Testis (tissue), 3 donors: ENCODE data around the gene METTL16. TPM values are rescaled to one million over a fixed set of nuclear protein-coding genes. Genes with fewer than 3 reads are reported as not detected.

Experiments
- DNase-seq: peaks from one replicate; pipeline ENCODE4 v3.0.0-alpha.2; 2019
- H3K27ac ChIP-seq, 2 donors: fragments of 200-600 bp; sonication (generic); one replicate each; pipeline ENCODE4 v1.5.1; 2019
- H3K27me3 ChIP-seq: fragments of 200-600 bp; sonication (generic); one replicate; pipeline ENCODE4 v1.5.1; 2019
- H3K36me3 ChIP-seq: fragments of 200-600 bp; sonication (generic); one replicate; pipeline ENCODE4 v1.5.1; 2017; ENCODE audit warnings: low read depth; ENCODE audit errors: missing control alignments
- H3K4me1 ChIP-seq: fragments of 200-600 bp; sonication (generic); one replicate; pipeline ENCODE4 v1.5.1; 2019
- H3K4me3 ChIP-seq, 2 donors: fragments of 200-600 bp; sonication (generic); one replicate each; pipeline ENCODE4 v1.5.1; 2017 to 2019
- H3K9me3 ChIP-seq: fragments of 200-600 bp; sonication (generic); one replicate; pipeline ENCODE4 v1.5.1; 2017
- POLR2A ChIP-seq: fragments of 450-650 bp; IDR thresholded peaks from one replicate; pipeline ENCODE4 v1.6.1; 2017; ENCODE audit warnings: antibody characterized with exemption, mild to moderate bottlenecking, moderate library complexity
- WGBS, 2 donors: methylation state at CpG; one replicate each; pipeline ENCODE4 v1.1.5; 2018; 5-methylcytosine and 5-hydroxymethylcytosine counted together
- intact Hi-C: fragments of 100-400 bp; cut with DNase I; formaldehyde crosslinking; loops from one replicate; pipeline ENCODE4 v1.15.1; 2023; ENCODE audit warnings: low total_unique reads
- polyA plus RNA-seq: library from polyadenylated mRNA; stranded (reverse); fragments of 350-450 nt; fragmentation: Illumina TruSeq; extraction: RNeasy Lipid Tissue Mini Kit (QIAGEN cat#74804); gene quantifications from one replicate; pipeline ENCODE4 v1.2.3, GENCODE V29; 2014; ENCODE audit warnings: low read depth, low replicate concordance; ENCODE audit not compliant: insufficient read depth
- total RNA-seq, 2 donors: library from RNA; depleted of rRNA; stranded (reverse); fragments of >200 nt; gene quantifications; one replicate each; pipeline ENCODE4 v1.2.3, GENCODE V29; 2016
- TF ChIP-seq, protein P1 (sequence below), 3 experiments: fragments of 450-650 bp in 2 of 3; fragments of 200-600 bp in 1 of 3; sonication (generic) in 1 of 3; IDR thresholded peaks; one replicate each; pipeline ENCODE4 v1.5.1; 2016 to 2019; ENCODE audit warnings: antibody characterized with exemption in 3 of 3, mild to moderate bottlenecking in 2 of 3, moderate library complexity in 1 of 3

METTL16 gene
- total and polyA plus RNA-seq, 3 donors from 2014 or later, result 23.1 to 53.6 (median 42.7) TPM

DNA sequence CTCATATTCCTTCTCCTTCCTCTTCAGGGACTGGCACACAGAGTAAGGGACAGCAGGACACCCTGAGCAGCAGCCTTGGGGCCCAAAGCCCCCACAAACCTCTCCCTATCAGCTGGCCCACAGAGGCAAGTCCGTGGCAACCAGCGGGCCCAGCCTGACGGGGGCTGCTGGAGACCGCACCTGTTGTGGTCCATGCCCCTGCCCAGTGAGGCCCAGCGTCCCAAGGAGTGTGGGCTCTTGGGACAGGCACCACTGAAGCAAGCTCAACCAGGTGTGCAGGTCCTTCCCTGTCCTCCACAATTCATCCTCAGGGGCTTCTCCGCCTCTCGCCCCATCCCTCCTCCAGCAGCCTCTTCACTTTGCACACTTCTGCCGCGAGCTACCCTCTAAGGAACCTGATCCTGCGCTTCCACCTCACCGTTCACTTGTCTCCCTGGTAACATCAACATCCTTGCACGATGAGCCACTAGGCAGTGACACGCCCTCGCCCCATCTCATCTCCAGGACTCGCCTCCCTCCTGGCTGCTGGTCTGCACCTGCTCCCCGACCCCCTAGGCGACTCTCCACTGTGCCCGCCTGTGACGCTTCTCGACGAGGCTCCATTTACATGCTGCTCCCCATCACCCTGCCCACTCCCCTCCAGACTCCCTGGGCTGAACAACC lies 123.5 kb downstream of the METTL16 start:
- 91 to 92% methylated on average over 21 of the region's 21 CpGs for WGBS, 2 donors
- Histone ChIP-seq H3K36me3 (no peaks in the 10 kb centered on the region), H3K4me3 (no peak overlapping the region), H3K27ac (no peak overlapping the region), H3K4me1 (peaks cover 44% of the 10 kb centered on the region), H3K27me3 (no peaks in the 10 kb centered on the region), H3K9me3 (no peaks in the 10 kb centered on the region)
- intact Hi-C loops, result no loop called here
- TF ChIP-seq POLR2A, result no peak
- TF ChIP-seq, protein P1, sequence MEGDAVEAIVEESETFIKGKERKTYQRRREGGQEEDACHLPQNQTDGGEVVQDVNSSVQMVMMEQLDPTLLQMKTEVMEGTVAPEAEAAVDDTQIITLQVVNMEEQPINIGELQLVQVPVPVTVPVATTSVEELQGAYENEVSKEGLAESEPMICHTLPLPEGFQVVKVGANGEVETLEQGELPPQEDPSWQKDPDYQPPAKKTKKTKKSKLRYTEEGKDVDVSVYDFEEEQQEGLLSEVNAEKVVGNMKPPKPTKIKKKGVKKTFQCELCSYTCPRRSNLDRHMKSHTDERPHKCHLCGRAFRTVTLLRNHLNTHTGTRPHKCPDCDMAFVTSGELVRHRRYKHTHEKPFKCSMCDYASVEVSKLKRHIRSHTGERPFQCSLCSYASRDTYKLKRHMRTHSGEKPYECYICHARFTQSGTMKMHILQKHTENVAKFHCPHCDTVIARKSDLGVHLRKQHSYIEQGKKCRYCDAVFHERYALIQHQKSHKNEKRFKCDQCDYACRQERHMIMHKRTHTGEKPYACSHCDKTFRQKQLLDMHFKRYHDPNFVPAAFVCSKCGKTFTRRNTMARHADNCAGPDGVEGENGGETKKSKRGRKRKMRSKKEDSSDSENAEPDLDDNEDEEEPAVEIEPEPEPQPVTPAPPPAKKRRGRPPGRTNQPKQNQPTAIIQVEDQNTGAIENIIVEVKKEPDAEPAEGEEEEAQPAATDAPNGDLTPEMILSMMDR (IDR thresholded peaks at IDR 0.05), result no peak
- no peak for DNase-seq

DNA sequence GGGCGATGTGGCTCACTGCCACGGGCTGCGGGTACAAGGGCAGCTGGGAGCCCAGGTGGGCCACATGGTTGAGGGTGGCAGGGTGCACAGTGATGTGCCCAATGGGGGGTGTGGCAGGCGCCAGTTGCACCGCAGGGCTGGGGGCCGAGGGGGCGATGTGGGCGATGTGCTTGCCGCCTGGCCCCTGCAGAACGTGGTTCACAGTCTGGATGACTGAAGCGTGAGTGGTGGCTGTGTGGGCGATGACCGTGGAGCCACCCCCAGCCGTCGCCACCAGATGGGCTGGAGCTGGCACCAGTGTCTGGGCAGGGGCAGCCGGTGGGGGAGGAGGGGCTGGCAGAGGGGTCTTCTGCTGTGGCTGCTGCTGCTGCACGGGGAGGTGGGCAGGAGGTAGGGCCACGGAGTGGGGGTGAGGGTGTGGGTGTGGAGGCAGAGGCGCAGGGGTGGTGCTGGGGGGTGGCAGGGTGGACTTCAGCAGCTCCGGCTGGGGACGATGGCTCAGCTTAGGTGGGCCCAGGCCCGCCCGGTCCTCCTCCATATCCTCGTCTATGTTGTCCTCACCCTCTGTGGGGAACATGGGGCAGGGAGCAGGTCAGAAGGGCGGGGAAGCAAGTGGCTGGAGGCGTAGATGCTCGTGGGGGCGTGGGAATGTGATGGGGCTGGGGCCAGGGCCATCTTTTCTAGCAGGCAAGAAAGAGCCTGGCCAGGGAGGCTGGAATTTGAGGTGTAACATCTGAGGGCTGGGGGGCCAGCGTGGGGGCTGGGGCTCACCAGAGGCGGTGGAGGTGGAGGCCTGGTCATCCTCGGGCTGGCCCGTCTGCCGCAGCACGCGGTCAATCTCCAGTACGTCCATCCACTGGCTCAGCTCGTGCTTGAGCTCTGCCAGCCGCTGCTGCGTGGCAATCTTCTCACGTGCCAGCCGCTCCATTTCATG lies 124.3 kb downstream of the METTL16 start:
- TF ChIP-seq POLR2A, result no peak
- TF ChIP-seq, protein P1 (IDR thresholded peaks at IDR 0.05), result no peak

DNA sequence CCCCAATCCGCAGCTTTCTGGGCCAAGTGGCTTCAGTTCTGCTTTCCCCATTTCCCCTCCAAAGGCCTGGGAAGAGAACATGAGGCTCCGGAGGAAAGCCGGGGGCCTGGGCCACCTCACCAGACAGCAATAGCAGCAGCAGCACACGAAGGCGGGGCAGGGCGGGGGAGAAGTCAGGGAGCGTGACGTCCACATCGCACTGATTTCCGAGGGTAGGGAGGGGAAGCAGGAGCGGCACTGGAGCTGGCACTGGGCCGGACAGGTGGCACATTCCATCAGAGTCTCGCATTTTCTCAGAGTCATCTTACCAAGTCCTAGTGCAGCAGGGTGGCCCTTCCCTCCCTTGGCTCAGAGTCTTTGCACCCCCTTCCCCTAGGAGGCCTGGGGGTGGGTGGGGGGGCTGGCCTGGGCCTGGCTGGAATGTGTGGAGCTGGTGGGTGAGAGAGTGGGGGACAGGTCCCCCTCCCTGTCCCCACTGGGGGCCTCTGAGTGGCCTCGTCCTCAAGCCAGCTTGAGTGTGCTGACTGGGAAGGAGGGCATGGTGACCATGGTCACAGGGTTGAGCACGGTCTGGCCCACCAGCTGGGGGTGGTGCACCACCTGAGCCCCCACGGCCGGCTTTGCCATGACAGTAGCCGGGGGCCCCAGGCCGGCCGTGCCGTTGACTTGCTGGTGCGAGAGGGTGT lies 125.1 kb downstream of the METTL16 start:
- Histone ChIP-seq H3K27me3 (no peaks in the 10 kb centered on the region), H3K27ac (no peak overlapping the region), H3K9me3 (no peaks in the 10 kb centered on the region), H3K4me1 (peaks cover 40% of the 10 kb centered on the region), H3K36me3 (no peaks in the 10 kb centered on the region), H3K4me3 (no peak overlapping the region)
- TF ChIP-seq POLR2A, result no peak
- TF ChIP-seq, protein P1 (IDR thresholded peaks at IDR 0.05), result no peak
- no peak for DNase-seq
- WGBS, 2 donors, result 80 to 83% methylated on average over 12 to 22 of the region's 22 CpGs
- intact Hi-C loops, result no loop called here

More for the DNA sequence above, 124.3 kb downstream of the METTL16 start:
- no peaks in the 10 kb centered on the region for H3K9me3 ChIP-seq
- H3K27me3 ChIP-seq, result no peaks in the 10 kb centered on the region
- 91% methylated on average over 16 to 41 of the region's 41 CpGs for WGBS, 2 donors
- H3K36me3 ChIP-seq, result no peaks in the 10 kb centered on the region
- intact Hi-C loops, result no loop called here
- H3K4me1 ChIP-seq, result peaks cover 48% of the 10 kb centered on the region
- no peak for DNase-seq
- no peak overlapping the region for H3K4me3 ChIP-seq
- no peak overlapping the region for H3K27ac ChIP-seq

GRCh38 chr17:2385240-2386210 lies 126.2 kb downstream of the METTL16 start:
- peaks cover 30% of the 10 kb centered on the region for H3K4me1 ChIP-seq
- H3K27ac ChIP-seq, result peak overlapping the region; percentile 31 to 56
- no peaks in the 10 kb centered on the region for H3K9me3 ChIP-seq
- H3K4me3 ChIP-seq, result no peak overlapping the region
- DNase-seq, result no peak
- H3K27me3 ChIP-seq, result no peaks in the 10 kb centered on the region
- intact Hi-C loops, result no loop called here
- no peak for TF ChIP-seq POLR2A
- TF ChIP-seq, protein P1 (IDR thresholded peaks at IDR 0.05), result no peak
- H3K36me3 ChIP-seq, result no peaks in the 10 kb centered on the region
- 42 to 65% methylated on average over 5 to 18 of the region's 18 CpGs for WGBS, 2 donors
